Epithelial cell of proximal tubule (primary cell): Measurements from ENCODE around the gene HSD17B8. TPM values are rescaled to one million over a fixed set of nuclear protein-coding genes. Genes with fewer than 3 reads are reported as not detected.

Source experiments
- DNase-seq: peaks from one replicate; pipeline ENCODE4 v3.0.0-alpha.2; 2011; ENCODE audit warnings: low read depth
- H3K4me3 ChIP-seq: 2 replicates; pipeline ENCODE4 v1.5.1; 2011; ENCODE audit warnings: low read depth, mild to moderate bottlenecking, low read length
- total RNA-seq: library from RNA; depleted of rRNA; stranded (reverse); fragments of >200 nt; gene quantifications from 2 replicates; pipeline ENCODE4 v1.2.3, GENCODE V29; 2015
- TF ChIP-seq, protein P1 (sequence below): conservative IDR thresholded peaks from 2 replicates; pipeline ENCODE4 v1.5.1; 2012; ENCODE audit warnings: low read depth, mild to moderate bottlenecking, low read length

The HSD17B8 gene
- total RNA-seq, 1 donor from 2014 or later = 16.3 TPM

DNA sequence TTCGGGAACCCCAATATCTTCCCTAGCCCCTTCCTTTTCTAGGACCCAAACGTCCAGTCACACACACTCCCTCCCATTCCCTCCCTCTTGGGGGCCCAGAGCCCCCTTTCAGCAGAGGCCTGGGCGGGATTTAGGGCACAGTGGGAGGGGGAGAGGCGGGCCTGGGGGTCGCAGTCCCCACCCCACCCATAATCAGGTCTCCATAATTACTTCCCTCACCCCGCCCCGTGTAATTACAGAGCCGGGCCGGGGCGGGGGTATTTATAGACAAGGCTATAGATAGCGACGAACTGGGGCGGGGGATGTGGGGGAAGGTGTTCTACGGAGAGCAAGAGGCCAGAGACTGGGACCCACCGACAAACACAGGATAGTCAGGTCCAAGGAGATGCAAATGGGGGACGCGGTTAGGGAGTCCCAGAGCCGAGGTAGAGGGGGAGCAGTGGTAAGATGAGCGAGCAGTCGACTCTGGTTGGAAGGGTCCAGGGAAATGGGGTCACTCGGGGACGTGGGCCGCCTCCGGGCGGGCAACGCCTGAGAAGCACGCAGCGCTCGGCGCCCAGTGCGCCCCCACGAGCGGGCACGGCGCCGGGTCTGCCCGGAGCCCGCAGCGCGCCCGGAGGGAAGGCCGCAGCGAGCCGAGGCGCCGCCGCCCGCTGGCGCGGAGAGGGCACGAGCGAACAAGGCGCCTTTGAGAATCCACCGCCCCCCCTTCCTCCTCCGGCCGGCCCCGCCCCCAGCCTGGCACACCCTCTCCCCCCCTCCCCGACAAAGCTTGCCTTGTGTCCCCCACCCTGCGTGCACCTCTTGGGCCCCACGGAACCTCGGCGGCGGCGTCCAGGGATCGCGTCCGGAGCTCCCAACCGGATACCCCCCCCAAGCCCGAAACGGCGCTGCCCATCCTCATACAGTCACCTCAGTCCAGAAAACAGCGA lies 11.5 kb upstream of the HSD17B8 start:
- DNase-seq = no peak

DNA sequence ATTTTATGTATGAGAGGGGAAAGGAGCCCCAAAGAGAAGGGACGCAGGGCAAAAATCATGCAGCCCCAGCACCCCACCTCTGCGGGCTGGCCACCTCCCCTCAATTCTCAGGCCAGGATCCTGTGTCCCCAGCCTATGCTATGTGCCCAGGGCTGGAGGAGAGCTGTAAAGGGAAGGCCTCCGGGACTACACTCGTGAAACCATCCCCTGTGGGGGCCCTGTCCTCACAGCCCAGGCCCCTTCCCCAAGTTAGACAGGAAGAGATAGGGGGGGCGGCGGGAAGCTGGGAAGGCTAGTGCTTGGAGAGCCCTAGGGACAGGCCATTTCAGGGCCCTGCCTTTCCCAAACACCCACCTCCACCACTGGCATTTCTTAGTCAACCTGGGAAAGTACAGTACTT lies 10.8 kb upstream of the HSD17B8 start:
- no peak for DNase-seq
- TF ChIP-seq, protein P1, sequence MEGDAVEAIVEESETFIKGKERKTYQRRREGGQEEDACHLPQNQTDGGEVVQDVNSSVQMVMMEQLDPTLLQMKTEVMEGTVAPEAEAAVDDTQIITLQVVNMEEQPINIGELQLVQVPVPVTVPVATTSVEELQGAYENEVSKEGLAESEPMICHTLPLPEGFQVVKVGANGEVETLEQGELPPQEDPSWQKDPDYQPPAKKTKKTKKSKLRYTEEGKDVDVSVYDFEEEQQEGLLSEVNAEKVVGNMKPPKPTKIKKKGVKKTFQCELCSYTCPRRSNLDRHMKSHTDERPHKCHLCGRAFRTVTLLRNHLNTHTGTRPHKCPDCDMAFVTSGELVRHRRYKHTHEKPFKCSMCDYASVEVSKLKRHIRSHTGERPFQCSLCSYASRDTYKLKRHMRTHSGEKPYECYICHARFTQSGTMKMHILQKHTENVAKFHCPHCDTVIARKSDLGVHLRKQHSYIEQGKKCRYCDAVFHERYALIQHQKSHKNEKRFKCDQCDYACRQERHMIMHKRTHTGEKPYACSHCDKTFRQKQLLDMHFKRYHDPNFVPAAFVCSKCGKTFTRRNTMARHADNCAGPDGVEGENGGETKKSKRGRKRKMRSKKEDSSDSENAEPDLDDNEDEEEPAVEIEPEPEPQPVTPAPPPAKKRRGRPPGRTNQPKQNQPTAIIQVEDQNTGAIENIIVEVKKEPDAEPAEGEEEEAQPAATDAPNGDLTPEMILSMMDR = no peak
- no peak overlapping the region for H3K4me3 ChIP-seq

More for the DNA sequence above, 11.5 kb upstream of the HSD17B8 start:
- TF ChIP-seq, protein P1 = no peak
- peak overlapping the region; percentile 31 for H3K4me3 ChIP-seq

DNA sequence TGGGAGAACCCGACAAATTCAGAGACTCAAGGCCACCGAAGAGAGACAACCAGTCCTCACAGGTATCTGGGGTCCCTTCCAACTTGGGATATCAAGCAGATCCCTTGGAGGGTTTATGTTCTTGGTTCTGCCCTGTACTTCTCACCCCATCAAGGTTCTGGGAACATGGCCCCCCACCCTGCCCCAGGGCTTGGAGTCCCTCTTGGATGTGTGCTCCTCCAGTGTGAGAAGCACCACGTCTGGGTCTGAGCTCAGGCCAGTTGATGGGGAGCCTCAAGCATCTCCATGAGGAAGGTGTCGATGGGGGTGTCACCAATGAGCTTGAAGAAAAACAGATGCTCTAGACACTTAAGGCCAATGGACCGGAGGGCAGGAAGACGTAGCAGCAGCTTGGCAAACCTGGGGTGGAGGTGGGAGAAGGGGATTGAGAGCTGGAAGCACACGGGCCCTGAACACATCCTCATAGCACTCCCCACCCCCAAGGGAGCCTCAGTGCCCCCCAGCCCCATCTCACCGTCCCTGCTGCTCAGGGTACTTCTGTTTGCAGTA lies 9.9 kb upstream of the HSD17B8 start:
- DNase-seq = no peak
- no peak overlapping the region for H3K4me3 ChIP-seq
- TF ChIP-seq, protein P1 = no peak

DNA sequence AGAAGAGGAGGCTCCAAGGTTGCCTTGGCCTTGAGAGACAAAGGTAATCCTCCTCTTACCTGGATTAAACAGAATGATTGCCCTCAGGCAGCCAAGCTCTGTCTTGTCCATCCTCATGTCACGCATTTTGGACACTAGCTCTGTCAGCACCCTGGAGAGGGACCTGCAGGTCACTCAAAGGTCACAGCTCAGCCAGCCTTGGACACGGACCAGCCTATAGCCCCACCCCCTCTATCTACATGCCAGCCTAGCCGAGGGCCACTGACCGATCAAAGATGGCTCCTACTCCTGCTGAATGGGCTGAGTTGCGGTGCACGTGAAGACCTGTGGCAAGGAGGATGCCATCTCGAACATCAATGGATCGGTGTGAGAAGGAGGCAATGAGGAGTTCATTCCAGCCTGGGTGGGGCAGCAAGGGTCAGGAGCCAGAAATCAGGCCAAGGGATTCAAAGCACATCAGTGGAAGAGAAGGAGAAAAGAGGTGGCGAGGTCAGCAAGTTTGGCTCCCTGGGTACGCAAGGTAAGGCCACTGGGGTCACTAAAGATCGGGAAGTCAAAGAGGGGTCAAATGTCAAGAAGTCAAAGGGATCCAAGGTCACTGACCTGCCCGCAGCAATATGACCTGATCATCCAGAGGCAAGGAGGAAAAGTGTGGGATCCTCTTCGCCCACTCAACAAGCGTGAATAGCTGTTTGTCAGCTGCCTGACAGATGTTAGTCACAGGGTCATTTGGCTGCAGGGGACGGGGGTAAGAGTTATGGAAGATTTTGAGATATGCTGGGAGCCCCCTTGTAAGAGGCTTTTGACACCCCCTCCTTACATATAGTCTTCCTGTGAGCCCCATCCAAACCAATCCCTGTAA lies 8.9 kb upstream of the HSD17B8 start:
- DNase-seq = no peak
- no peak overlapping the region for H3K4me3 ChIP-seq
- TF ChIP-seq, protein P1 = no peak

DNA sequence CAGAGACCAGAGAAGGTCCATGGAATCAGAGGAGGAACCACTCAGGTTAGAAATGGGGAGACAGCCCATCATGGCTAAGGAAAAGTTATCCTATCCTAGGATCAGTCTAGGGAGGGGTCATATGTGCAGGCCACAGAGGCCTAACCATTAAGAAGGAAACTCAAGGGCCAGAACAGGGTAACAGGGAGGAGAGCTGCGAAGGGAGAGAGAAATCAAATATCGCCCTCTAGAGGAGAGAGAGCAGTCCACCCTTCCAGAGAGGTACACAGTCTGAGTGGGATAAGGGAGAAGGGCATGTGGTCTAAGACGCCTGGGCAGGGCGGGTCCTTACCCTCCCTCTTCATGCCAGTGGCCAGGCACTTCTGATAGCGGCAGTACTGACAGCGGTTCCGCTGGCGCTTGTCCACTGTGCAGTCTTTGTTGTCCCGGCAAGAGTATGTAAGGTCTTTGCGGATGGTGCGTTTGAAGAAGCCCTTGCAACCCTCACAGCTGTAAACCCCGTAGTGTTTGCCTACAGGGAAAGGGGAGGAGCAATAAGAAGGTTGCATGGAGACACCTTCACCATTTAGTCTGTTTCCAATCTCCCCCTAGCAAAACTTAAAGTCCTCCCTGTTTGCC lies 6.9 kb upstream of the HSD17B8 start:
- DNase-seq = no peak
- TF ChIP-seq, protein P1 = peak; percentile 83
- H3K4me3 ChIP-seq = no peak overlapping the region

DNA sequence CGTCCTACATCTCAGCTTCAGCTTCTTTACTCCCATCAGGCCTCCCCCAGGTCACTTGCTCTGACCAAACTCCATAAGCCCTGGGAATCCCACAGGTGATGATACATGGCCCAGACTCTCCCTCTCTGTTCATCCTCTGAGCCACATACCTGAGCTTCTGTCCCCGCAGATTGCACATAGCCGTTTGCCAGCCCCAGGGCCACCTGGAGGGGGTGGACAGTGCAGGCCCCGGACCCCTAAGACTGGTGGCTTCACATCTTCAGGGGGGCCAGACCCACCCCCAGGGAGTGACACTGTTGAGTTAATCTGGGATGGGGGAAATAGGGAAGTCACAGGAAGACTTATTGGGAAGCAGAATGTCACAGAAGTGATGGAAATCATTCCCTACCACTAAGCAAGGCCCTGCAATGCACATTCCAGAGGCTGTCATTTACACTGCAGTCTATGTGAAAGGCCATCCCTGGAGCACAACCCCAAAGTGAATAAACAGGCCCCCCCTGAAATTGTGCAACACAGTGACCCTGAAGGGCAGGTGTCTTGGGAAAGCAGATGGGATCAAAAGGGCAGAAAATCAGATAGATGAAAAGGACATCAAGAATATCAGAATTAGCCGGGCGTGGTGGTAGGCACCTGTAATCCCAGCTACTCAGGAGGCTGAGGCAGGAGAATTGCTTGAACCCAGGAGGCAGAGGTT lies 6.1 kb upstream of the HSD17B8 start:
- TF ChIP-seq, protein P1 = no peak
- no peak for DNase-seq
- peak overlapping the region; percentile 2 for H3K4me3 ChIP-seq
